Stimulated activated CD8-positive, alpha-beta memory T cell treated with anti-CD3 and anti-CD28 coated beads, Interleukin-4, amount 100 ng/mL, for 24 hours (primary cell): ENCODE results near the gene CTF1.
"Not testable (repeated sequence)": the region's sequence is repeated elsewhere in the genome, so short reads cannot be mapped to it uniquely, and the experiment has no call there.

ENCODE experiments used
- DNase-seq: peaks from one replicate; pipeline ENCODE4 v3.0.0-alpha.2; 2020; ENCODE audit warnings: low read depth

Gene CTF1, protein sequence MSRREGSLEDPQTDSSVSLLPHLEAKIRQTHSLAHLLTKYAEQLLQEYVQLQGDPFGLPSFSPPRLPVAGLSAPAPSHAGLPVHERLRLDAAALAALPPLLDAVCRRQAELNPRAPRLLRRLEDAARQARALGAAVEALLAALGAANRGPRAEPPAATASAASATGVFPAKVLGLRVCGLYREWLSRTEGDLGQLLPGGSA

DNA sequence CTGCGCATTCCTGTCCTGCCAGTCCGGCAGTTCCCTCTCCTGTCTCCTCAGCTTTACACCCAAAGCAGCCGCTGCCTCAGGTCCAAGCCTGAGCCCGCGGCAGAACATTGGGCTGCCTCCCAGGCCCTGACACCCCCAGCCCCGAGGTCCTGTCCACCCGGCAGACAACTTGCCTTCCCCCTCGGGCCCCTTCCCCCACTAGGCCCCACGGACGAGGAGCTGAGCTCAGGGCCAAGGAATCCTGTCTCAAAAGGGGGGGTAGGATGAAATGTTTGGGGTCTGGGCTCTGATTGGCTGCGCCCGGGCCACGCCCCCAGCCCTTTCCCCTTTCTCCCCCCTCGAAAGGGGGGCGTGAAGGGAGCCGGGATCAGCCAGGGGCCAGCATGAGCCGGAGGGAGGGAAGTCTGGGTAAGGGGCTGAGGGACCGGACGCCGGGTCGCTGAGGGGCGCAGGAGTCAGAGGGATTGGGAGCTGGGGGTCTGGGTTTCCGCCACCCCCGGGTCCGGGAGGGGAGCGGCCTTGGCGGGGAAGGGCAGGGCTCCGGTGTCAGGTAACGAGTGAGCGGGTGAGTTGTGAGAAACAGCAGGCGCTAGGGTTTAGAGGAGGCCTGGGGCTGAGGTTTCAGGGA lies at the start of gene CTF1:
TSS of gene CTF1 (plus strand) at position 354 of the 628 bp plus-strand sequence. CDS start at position 384, 30 bp downstream.
- no peak for DNase-seq

DNA sequence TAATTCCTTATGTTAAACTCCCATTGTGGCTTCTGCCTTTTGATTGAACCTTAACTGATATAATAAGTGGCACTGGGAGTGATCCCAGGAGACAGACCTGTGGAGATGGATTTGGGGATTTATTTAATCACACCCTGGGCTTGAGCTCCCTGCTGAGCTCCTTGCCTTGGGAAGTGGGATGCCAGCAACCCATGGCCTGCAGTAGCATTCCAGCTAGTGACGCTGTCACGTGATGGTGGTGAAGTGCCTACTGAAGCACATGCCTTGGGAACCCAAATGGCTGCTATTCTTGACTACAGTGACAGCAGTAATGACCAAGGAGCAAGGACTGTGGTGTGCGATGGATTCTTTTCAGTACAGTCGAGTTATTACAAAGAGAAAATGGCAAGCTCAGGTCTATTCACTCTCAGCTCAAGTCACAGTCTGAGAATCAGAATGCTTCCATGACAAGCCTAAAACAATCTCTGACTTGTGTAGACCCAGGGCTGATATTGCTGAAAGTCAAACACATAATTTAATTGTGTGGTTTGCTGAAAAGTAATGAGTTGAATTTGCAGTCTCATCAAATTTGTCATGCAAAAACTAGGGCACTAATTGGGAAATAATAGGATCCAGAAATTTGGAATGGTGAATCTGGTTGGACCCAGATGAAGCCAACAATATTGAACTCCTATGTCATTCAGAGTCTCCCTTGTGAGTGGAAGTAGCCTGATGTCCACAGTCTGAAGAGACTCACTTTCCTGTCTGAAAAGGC lies 49.6 kb upstream of the CTF1 start:
- no peak for DNase-seq

DNA sequence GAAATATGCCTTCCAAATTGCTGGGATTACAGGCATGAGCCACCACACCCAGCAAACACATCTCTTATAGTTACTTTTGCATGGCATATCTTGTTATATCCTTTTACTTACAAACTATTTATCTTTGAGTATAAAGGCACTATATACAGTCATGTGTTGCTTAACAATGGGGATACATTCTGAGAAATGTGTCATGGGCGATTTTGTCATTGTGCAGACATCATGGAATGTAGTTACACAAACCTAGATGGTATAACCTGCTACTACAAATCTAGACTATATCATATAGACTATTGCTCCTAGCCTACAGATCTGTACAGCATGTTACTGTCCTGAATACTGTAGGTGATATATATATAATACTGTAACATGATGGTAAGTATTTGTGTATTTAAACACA lies 46.2 kb upstream of the CTF1 start:
- no peak for DNase-seq

DNA sequence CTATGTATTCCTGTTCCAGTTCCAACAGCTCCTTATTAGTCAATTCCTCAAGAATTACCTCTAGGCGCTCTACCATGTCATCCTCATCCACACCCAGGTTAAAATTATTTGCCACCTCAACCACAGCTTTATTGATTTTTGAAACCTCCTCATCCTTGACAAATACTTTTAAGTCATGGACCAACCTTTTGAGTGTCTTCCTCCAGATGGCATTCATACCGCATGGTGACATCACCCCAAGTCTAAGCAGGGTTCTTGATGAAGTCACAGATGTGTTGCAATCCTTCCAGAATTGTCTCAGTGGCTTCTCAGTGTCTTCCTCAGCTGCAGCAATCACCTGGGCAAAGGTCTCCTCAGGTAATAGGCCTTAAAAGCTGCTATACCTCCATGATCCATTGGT lies 42.7 kb upstream of the CTF1 start:
- no peak for DNase-seq

DNA sequence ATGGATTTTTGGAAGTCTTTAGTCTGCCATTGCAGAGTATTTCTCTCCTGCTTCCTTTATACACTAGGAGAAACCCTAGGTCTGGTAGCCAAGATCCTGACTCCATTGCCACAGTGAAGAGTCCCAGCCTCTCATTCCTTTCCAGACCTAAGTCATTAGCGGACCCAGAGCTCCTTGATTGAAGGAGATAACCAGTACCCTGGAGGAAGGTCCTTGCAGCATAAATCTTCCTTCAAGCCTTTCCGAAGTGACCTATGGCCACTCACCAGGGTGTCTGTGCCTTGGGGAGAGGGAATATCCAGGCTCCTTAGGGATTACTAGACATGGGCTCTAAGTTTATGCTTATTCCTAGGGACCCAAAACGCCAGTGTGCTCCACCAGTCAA lies 38.3 kb upstream of the CTF1 start:
- DNase-seq, result no peak

DNA sequence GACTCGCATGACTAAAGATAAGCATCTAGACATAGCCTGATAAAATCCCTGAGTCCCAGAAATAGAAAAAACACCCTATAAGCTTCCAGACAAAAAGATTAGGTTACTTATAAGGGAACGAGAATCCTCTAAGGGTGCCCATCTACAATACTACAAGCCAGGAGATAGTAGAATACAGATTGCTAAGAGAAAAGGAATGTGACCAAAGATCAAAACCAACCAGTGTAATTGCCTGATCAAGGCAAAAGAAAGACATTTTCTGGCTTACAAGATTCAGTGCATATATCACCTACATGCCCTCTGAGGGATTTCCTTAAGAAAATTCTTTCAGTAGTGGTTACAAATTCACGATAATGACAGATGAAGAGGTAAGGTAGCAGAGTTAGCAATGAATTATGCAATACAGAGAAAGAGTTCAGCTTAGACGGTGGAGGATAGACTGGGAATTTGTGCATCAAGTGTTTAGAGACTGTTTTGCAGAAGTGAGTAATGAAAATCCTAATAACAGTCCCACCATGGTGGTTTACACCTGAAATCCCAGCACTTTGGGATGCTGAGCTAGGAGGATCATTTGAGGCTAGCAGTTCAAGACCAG lies 37.5 kb upstream of the CTF1 start:
- no peak for DNase-seq

DNA sequence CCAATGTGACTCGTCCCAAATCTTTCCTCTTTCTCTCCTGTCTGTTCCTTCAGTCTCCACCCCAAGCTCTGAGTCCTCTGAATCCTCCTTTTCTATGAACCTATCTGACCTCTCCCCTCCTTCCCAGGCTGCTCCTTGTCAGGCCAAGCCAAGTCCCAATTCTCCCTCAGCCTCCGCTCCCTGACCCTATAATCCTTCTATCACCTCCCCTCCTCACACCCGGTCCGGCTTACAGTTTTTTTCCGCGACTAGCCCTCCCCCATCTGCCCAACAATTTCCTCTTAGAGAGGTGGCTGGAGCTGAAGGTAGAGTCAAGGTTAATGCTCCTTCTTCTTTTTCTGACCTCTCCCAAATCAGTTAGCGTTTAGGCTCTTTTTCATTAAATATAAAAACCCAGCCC lies 35.7 kb upstream of the CTF1 start:
- not testable (repeated sequence) for DNase-seq

DNA sequence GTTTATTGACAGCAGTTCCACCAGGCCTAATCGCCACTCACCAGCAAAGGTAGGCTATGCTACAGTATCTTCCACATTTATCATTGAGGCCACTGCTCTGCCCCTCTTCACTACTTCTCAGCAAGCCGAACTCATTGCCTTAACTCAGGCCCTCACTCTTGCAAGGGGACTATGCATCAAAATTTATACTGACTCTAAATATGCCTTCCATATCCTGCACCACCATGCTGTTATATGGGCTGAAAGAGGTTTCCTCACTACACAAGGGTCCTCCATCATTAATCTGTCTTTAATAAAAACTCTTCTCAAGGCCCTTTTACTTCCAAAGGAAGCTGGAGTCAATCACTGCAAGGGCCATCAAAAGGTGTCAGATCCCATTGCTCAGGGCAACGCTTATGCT lies 33.2 kb upstream of the CTF1 start:
- DNase-seq, result not testable (repeated sequence)

DNA sequence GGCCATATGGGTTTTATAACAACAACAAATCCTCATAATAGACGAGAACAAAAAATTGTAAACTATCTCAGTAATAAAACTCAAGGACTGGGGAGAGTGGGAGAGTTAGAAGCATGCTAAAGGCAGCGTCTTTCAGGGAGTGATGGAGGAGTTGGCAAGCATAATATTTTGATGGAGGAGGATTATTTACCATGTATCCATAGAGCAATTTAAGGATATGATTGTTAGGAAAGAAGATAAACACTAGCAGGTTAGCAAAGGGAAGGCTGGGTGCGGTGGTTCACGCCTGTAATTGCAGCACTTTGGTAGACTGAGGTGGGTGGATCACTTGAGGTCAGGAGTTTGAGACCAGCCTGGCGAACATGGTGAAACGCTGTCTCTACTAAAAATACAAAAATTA lies 30.4 kb upstream of the CTF1 start:
- no peak for DNase-seq

DNA sequence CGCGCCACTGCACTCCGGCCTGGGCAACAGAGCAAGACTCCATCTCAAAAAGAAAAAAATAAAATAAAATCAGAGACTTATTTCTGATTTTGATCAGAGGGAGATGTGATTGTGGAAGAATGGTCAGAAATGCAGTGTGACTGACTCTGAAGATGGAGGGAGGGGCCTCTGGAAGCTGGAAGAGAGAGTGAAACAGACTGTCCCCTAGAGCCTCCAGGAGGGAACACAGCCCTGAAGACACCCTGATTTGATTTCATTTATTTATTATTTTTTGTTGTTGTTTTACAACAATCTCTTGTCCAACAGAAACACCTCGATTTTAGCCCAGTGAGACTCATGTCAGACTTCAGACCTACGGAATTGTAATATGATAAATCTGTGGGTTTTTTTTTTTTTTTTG lies 28.7 kb upstream of the CTF1 start:
- no peak for DNase-seq

DNA sequence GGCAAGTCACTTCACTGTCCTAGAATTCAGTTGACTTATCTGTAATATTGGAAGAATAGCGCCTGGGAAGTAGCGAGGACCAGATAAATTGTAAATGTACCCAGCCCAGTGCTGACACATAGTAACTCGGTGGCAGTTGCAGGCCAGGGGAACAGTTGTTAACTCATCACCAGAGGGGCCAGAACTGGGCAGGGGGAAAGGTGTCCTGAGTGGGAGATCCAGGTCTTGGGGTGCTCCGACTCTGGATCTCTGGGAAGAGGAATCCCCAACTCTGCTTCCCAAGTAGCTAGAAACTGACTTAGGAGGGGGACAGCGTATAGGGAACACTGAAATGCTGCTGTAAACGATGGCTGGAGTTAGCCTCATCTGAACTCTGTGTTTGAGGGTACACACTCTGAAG lies 25.5 kb upstream of the CTF1 start:
- no peak for DNase-seq

DNA sequence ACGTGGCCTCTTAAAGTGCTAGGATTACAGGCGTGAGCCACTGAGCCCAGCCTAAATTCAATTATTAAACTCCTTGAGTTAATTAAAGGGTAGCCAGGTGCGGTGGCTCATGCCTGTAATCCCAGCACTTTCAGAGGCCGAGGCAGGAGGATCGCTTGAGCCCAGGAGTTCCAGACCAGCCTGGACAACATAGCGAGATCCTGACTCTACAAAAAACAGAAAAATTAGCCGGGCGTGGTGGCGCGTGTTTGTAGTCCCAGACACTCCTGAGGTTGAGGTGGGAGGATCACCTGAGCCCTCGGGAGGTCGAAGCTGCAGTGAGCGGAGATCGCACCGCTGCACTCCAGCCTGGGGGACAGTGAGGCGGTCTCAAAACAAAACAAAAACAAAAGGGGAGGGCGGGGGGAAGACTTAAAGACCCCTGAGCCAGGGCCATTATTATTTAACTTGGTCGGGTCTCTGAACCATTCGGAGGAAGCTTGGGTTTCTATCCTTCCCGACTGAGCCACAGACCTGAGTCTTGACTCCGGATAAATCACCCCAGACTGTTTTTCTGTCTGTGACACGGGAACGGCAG lies 22.1 kb upstream of the CTF1 start:
- DNase-seq, result no peak

DNA sequence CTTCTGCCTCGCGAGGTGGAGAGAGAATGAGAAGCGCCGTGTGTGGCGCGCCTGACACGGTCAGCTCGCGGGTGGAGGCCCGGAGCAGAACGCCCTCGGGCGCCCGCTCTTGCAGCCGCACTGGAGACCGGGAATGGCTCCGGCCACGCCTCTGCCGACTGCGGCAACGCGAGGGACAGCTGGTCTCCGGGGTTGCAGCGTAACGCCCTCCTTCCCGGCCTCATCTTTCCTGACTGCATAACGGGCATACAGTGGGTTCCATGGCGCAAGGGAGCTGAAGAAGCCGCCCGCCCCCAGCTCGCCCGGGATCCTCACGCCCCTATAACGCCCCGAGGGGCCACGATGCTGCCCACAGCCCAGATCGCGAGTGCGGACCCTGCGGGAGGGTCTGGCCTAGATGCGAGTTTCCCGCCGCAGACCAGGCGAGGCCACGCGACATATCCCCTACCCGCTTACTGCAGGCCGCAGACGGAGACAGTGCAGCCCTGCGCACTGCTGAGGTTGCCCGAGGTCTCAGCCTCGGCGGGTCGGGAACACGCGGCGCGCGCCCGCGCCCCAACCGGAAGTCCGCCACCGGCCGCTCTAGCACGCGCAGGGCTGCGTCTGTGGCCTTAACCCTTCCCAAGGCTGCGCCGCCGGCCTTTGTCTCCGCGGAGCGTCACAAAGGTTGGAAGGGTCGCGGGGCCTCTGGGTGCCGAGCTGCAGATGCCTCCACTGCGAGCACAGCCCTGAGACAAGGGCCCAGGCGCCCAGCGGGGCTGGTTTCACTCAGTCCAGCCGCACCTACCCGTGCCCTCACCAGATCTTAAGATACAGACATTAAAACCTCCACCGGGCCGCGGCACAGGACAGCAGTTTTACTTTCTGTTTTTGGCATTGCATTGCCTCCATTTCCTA lies 21.3 kb upstream of the CTF1 start:
- peak; percentile 84 for DNase-seq

DNA sequence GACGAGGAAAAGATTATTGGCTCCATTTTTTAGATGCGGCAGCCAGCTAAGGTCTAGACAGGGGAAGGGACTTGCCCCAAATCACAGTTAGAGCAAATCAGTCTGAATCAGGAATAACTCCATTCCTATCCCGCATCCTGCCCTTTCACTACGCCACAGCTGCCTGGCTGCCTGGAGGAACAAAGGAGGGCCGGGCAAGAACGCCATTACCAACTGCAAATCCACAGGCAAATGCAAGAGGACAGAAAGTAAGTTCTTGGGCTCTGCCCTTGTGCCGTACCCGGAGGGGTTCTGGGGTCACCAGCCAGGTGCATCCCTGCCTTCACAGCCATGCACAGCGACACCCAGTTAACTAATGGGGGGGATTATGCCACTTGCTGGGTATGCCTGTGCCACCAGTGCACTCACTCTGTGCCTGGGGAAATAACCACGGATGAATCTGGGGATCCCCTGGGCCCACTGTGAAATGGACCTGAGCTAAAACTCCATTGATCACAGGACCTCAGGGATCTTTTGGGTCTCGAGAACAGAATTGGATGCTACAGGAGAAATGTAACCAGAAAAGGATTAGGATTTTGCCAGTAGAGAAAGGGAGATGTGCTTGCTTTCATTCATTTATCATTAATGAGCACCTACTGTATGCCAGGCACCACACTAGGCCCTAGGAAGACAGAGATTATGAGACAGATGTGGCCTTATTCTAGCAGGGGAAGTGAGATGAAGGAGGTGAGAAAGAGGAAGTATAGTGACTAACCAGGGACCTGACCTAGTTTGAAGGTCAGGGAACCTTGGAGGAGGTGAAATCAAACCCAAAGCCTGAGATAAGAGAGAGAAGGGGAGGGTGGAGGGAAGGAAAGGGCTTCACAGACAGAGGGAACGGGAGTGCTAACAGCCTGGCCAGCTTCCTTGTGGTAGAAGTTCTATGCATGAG lies 20.3 kb upstream of the CTF1 start:
- DNase-seq, result no peak

DNA sequence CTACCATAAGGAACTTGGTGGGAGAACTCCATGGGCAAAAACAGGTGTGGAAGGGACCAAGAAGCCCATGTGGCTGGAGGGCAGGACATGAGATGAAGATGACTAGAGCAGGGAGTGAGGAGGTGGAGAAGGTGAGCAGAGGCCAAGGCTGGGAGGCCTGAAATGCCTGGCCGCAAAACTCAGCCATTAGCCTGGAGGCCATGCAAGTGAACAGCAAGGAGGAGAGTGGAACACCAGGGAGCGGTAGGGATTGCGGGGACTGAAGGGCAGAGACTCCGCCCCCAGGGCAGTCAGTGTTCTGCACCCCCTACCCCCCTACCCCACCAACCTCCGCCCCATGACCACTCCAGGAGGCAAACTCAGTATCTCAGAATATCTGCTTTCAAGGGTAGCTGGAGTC lies 19.5 kb upstream of the CTF1 start:
- no peak for DNase-seq

DNA sequence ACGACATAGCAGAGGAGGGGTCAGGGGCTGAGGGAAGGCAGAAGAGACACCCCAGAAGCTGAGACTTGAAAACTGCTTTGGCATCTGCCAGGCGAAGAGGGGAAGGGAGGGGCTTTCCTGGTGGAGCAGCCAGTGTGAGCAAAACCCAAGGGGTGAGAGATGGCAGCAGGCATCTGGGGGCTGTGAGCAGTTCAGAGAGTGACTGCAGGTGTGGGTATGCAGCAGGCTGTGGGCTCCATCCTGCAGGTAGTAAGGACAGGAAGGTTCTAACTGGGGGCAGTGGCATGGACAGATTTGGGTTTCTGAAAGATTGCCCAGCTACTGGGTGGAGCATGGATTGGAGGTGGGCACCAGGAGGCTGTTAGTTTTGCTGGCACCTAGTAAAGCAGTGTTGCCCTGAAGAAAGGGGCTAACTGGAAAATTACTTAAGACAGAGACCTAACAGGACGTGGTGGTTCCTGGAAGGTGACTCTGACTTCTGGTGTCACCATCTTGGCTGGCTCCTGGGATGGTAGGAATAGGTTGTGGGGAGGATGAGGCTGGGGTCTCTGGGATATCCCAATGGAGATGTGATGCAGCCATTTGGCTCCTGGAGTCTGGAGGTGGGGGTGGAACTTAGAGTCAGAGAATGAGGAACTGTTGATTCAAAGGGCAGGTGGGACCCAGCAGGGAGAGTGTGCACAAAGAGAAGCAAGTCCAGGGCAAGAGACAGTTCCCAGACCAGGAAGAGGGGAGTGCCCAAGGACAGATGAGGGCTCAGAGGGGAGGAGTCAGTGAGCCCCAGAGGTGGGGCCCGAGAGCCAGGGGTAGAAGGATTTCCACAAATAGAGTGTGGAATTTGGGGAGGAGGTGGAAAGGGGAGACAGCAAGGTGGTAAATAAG lies 13.7 kb upstream of the CTF1 start:
- no peak for DNase-seq

DNA sequence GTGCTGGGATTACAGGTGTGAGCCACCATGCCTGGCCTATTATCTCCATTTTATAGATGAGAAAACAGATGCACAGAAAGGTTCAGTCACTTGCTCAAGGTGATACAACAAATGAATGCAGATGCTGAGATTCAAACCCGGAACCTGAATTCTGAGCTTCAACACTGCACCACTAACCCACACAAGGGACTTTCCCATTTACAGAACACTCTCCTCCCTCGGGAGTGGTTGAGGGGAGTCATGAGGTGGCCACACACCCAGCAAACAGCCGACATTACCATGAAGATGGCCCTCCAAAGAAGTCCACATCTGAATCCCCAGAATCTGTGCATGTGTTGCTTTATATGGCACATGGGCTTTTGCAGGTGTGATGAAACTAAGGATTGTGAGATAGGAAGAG lies 11.7 kb upstream of the CTF1 start:
- no peak for DNase-seq

DNA sequence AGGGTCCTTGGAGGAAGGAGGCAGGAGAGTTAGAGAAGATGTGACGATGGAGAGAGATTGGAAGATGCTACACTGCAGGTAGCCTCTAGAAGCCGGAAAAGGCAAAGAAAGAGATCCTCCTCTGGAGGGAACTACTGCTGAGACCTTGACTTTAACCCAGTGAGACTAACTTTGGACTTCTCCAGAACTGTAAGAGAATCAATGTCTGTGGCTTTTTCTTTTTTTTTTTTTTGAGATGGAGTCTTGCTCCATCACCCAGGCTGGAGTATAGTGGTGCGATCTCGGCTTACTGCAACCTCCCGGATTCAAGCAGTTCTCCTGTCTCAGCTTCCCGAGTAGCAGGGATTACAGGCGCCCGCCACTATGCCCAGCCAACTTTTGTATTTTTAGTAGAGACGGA lies 11.2 kb upstream of the CTF1 start:
- DNase-seq, result no peak

DNA sequence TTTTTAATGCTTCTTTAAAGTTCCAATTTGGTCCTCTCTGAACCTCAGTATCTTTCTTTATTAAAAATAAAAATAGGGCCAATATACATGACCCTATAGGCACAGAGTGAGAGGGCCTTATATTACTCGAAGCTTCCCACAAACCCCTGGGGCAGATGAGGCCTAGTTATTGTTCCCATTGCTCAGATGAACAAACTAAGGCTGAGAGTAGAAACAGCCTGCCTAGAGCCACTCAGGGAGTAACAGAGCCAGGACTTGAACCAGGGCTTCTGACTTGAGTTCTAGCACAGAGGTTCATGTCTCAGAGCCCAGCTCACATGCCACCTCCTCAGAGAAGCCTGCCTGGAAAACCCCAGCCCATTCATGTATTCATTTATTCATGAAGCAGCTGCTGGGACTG lies 10.3 kb upstream of the CTF1 start:
- no peak for DNase-seq

DNA sequence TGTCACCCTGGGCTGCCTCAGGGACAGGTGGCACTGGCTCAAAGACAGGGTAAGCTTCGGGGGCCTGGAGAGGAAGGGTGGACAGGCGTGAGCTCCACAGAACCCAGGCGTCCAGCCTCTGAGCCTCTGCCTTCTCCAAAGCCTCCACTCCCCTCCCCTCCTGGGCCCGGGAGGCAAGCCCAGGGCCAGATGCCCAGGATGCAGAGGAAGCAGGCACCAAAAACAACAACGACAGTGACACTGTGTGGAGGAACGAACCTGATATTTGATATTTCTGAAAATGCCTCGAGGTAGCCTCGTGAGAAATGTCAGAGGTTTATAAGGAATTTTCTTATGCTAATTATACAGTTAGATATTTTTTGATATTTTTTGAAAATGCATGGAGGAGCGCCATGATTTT lies 8.5 kb upstream of the CTF1 start:
- no peak for DNase-seq
